VCaP (cell line): ENCODE data around the gene SLMAP.

ENCODE experiments used
- H3K27ac ChIP-seq: fragments of 450-650 bp; 2 replicates; pipeline ENCODE4 v1.5.1; 2017
- CTCF ChIP-seq: fragments of 450-650 bp; conservative IDR thresholded peaks from 2 replicates; pipeline ENCODE4 v1.5.1; 2017; ENCODE audit warnings: mild to moderate bottlenecking, moderate library complexity

Gene SLMAP

GRCh38 chr3:57956833-57957174, 200.7 kb downstream of the SLMAP start:
- H3K27ac ChIP-seq, result no peak overlapping the region
- TF ChIP-seq CTCF, result no peak

DNA sequence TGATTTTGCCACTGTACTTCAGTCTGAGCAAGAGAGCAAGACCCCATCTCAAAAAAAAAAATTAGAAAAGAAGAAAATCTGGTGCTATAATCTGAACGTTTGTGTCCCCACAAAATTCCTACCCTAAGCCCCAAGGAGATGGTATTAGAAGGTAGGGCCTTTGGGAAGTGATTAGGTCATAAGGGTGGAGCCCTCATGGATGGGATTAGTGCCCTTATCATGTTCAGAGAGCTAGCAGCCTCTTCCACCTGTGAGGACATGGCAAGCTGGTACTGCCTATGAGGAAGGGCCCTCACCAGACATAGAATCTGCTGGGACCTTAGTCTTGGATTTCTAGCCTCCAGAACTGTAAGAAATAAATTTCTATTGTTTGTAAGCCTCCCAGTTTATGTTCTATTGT, 201.7 kb downstream of the SLMAP start:
- no peak for TF ChIP-seq CTCF
- H3K27ac ChIP-seq, result no peak overlapping the region

DNA sequence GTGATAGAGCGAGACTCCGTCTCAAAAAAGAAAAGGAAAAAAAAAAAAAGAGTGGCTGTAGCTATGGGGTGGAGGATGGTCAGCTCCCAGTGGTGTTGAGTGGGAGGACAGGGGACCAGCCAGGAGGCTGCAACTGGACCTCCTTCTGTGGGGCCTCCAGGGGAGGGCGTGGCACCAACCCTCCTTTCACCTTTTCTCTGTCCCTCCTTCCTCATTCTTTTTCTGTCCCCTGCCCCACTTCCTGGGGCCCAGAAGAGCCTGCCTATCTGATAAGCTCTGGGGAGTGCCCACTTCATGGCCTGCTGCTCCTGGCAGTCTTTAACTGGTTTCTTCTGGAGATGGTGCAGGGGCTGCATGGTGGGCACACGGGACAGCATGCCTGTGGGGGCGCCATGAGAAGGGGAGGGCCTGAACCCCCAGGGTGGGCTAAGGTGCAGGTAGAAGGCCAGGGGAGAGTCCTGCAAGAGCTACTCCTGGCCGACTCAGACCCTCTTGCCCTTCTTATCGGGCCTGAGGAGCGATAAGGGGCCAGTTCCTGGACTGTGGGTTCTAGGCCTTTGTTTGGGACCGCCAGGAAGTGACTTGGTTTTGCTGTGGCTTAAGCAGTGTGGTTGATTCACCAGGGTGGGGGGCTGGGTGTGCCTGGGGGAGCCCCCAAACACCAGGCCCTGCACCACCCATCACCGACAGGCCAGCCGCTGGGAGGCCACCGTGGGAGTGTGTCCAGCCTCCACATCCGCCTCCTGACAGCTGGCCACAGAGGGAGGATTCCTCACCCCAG, 202.7 kb downstream of the SLMAP start:
- H3K27ac ChIP-seq, result no peak overlapping the region
- no peak for TF ChIP-seq CTCF

- no peak overlapping the region for H3K27ac ChIP-seq
- no peak for TF ChIP-seq CTCF
These were observed 203.5 kb downstream of the SLMAP start for GRCh38 chr3:57959423-57960173.

DNA sequence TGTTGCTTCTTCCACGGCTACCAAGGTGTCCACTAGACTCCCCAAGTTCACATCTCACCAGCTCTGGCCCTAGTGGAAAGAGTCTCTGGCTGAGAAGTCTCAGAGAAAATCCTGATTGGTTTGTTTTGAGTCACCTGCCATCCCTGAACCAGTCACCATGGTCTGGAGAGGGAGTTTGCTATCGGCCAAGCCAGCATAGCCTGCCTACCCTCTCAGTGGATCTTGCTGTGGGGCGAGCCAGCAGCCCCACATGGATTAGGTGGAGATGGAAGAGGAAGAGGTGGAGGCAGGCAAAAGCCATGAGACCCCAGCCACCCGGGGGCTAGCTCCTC, 204.0 kb downstream of the SLMAP start:
- no peak overlapping the region for H3K27ac ChIP-seq
- no peak for TF ChIP-seq CTCF

DNA sequence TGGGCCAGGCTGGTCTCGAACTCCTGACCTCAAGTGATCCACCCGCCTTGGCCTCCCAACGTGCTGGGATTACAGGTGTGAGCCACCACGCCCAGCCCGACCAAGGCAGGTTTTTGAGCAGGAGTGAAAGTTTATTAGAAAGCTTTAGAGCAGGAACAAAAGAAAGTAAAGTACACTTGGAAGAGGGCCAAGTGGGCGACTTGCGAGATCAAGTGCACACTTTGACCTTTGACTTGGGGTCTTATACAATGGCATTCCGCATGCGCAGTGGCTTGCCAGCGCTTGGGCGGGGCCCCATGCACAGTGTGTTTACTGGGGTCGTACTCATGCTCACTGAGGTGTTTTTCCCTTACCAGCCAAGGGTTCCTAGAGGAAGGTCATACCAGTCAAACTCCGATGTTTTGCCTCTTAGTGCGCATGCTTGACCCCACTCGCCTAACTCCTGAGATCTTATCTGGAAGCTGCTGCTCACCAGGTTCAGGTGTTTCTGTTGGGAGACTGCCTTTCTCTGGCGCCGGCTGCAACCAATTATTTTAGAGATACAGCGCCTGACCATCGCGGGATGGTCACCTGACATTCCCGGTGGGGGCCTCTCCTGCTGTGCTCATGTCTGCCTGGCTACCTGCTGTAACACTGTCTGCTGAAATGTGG, 205.2 kb downstream of the SLMAP start:
- no peak overlapping the region for H3K27ac ChIP-seq
- TF ChIP-seq CTCF, result no peak

GRCh38 chr3:57961828-57962447, 205.8 kb downstream of the SLMAP start:
- TF ChIP-seq CTCF, result 0 out of 2 replicates have a peak, but pooled peaks have one; percentile 20
- H3K27ac ChIP-seq, result no peak overlapping the region
